Measurements from ENCODE around the gene ACVR1B. TPM values are rescaled to one million over a fixed set of nuclear protein-coding genes. Genes with fewer than 3 reads are reported as not detected.

The ACVR1B gene
- total and polyA plus RNA-seq, 2 experiments from 2014 or later = 2.4 to 7.5 TPM

DNA sequence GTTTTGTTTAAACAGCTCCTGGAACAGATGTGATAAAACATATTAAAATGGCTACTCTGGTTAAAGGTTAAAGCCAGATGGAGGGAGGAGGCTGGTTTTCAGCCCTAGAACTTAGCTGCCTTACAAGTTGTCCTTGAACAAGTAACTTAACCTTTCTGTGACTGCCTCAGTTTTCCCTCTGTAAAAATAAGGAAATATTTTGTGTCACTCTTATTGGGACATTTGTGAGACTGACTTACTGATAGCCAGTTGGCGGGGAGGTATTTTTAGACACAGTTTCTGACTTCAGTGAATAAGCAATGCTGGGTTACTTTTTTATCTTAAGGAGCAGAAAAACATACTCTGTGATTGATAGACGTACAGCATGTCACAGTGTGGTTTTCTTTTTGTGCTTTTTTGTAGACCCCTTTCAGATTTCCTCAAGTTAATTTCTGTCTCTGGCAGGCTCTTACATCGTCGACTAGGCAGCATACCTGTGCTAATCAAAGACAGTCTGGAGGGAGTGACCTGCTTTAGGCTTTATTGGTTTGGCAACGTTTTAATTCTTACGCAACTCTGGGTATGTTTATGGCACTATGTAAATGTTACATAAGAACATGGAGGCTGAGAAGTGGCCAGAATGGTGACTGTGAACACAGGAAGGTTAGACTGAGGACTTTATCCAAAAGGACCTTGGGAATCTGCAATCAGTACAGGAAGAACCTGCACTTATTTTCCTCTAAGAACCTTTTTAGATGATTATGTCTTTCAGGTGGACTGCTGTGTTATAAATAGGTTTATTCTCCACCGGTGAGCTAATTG, 3.3 kb downstream of the ACVR1B start:
- DNase-seq (ENCODE audit: low spot score) (no peak), ATAC-seq (no peak)
- Mint-ChIP-seq H3K27me3 (ENCODE audit: insufficient read depth, low read depth, poor library complexity) (peaks cover 21% of the 10 kb centered on the region), H3K4me1 (peaks cover 20% of the 10 kb centered on the region), H3K9me3 (no peaks in the 10 kb centered on the region), H3K36me3 (ENCODE audit: low read depth) (0 out of 3 replicates have a peak, but pooled peaks cover 2% of the 10 kb centered on the region), H3K27ac (no peak overlapping the region), H3K4me3 (no peak overlapping the region)
- Histone ChIP-seq H3F3A (replicated peaks; ENCODE audit: low read depth) (0 out of 2 replicates have a peak, but pooled peaks cover 4% of the 10 kb centered on the region), H3K27ac (ENCODE audit: low read depth) (no peak overlapping the region), H3K4me2 (no peak overlapping the region), H2AFZ (no peak overlapping the region), H3K4me3 (no peak overlapping the region), H4K20me1 (replicated peaks; ENCODE audit: insufficient read depth) (peaks cover 41% of the 10 kb centered on the region), H3K9me2 (ENCODE audit: insufficient read depth) (no peaks in the 10 kb centered on the region), H3K36me3 (ENCODE audit: insufficient read depth) (no peaks in the 10 kb centered on the region), H3K27me3 (ENCODE audit: insufficient read depth) (peaks cover 56% of the 10 kb centered on the region), H3K4me1 (ENCODE audit: insufficient read depth) (peaks cover 10% of the 10 kb centered on the region), H3K79me2 (replicated peaks; ENCODE audit: insufficient read depth) (peaks cover 54% of the 10 kb centered on the region)
- TF ChIP-seq, protein P1, sequence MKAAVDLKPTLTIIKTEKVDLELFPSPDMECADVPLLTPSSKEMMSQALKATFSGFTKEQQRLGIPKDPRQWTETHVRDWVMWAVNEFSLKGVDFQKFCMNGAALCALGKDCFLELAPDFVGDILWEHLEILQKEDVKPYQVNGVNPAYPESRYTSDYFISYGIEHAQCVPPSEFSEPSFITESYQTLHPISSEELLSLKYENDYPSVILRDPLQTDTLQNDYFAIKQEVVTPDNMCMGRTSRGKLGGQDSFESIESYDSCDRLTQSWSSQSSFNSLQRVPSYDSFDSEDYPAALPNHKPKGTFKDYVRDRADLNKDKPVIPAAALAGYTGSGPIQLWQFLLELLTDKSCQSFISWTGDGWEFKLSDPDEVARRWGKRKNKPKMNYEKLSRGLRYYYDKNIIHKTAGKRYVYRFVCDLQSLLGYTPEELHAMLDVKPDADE (IDR thresholded peaks at IDR 0.05) = no peak
- TF ChIP-seq CREB1 (CRISPR knock-in tag; IDR thresholded peaks at IDR 0.05; ENCODE audit: low read depth) = no peak
- TF ChIP-seq JUNB (IDR thresholded peaks at IDR 0.05; ENCODE audit: unreplicated experiment) = no peak
- no peak for TF ChIP-seq POLR2AphosphoS5 (IDR thresholded peaks at IDR 0.05; ENCODE audit: low read depth)
- TF ChIP-seq, protein P2, sequence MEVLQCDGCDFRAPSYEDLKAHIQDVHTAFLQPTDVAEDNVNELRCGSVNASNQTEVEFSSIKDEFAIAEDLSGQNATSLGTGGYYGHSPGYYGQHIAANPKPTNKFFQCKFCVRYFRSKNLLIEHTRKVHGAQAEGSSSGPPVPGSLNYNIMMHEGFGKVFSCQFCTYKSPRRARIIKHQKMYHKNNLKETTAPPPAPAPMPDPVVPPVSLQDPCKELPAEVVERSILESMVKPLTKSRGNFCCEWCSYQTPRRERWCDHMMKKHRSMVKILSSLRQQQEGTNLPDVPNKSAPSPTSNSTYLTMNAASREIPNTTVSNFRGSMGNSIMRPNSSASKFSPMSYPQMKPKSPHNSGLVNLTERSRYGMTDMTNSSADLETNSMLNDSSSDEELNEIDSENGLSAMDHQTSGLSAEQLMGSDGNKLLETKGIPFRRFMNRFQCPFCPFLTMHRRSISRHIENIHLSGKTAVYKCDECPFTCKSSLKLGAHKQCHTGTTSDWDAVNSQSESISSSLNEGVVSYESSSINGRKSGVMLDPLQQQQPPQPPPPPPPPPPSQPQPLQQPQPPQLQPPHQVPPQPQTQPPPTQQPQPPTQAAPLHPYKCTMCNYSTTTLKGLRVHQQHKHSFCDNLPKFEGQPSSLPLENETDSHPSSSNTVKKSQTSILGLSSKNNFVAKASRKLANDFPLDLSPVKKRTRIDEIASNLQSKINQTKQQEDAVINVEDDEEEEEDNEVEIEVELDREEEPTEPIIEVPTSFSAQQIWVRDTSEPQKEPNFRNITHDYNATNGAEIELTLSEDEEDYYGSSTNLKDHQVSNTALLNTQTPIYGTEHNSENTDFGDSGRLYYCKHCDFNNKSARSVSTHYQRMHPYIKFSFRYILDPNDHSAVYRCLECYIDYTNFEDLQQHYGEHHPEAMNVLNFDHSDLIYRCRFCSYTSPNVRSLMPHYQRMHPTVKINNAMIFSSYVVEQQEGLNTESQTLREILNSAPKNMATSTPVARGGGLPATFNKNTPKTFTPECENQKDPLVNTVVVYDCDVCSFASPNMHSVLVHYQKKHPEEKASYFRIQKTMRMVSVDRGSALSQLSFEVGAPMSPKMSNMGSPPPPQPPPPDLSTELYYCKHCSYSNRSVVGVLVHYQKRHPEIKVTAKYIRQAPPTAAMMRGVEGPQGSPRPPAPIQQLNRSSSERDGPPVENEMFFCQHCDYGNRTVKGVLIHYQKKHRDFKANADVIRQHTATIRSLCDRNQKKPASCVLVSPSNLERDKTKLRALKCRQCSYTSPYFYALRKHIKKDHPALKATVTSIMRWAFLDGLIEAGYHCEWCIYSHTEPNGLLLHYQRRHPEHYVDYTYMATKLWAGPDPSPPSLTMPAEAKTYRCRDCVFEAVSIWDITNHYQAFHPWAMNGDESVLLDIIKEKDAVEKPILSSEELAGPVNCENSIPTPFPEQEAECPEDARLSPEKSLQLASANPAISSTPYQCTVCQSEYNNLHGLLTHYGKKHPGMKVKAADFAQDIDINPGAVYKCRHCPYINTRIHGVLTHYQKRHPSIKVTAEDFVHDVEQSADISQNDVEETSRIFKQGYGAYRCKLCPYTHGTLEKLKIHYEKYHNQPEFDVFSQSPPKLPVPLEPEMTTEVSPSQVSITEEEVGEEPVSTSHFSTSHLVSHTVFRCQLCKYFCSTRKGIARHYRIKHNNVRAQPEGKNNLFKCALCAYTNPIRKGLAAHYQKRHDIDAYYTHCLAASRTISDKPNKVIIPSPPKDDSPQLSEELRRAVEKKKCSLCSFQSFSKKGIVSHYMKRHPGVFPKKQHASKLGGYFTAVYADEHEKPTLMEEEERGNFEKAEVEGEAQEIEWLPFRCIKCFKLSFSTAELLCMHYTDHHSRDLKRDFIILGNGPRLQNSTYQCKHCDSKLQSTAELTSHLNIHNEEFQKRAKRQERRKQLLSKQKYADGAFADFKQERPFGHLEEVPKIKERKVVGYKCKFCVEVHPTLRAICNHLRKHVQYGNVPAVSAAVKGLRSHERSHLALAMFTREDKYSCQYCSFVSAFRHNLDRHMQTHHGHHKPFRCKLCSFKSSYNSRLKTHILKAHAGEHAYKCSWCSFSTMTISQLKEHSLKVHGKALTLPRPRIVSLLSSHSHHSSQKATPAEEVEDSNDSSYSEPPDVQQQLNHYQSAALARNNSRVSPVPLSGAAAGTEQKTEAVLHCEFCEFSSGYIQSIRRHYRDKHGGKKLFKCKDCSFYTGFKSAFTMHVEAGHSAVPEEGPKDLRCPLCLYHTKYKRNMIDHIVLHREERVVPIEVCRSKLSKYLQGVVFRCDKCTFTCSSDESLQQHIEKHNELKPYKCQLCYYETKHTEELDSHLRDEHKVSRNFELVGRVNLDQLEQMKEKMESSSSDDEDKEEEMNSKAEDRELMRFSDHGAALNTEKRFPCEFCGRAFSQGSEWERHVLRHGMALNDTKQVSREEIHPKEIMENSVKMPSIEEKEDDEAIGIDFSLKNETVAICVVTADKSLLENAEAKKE (CRISPR knock-in tag; IDR thresholded peaks at IDR 0.05) = no peak

Measured in GM23338 (cell line).